GM18519 (cell line): Measurements from ENCODE around the gene CD79B.
"Not testable (repeated sequence)": the region's sequence is repeated elsewhere in the genome, so short reads cannot be mapped to it uniquely, and the experiment has no call there.

ENCODE experiments used
- ATAC-seq: cut with Tn5 transposase; IDR thresholded peaks from one replicate; pipeline ENCODE4 v1.9.1; 2021; ENCODE audit warnings: mild to moderate bottlenecking, moderate library complexity; ENCODE audit not compliant: unreplicated experiment, low FRiP score

CD79B gene

DNA sequence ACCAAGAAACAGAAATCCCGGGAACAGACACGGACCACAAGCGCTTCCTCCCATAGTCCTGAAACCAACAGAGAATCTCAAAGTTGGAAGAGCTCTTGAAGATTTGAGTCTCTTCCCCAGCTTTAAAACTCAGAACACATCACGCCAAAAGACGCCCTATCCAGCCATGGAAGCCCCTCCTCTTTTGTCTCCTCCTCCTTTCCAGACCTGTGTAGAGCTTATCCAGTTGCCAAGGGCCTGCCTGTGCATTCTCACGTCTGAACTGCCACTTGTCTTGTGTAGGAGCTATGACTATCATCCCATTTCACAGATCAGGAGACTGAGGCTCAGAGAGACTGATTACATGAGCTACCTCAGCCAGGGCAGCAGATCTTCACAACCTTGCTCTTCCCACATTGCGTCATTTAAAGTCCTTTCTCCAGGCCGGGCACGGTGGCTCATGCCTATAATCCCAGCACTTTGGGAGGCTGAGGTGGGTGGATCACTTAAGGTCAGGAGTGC is 49.5 kb downstream of the CD79B start:
- ATAC-seq, result not testable (repeated sequence)

DNA sequence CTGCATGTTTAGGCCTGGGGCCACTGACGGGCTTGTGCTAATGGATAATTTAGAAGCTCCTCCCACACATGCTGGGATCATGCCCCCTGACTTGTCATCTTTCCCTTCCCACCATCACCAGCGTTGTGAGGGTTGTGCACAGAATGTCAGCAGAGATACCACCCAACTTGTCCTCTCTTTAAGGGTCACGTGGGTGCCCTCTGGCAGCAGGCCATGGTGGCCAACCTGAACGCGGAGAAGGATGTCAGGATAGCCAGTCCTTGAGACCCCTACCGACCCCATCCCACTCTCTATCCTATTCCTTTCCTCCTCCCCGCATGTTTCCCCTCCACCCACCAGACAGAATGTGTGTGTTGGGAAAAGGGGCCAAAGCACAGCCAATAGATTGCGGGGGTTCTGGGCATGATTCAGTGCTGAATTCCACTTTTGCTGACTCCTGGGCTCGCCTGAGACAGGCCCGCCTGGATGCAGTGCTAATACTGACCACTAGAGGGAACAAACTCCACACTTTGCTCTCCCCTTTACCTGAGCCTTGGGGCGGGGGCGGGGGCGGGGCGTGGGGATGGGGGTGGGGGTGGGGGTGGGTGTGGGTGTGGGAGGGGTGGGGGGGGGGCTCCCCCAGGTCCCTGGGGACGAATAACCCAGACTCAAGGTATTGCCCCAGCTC is 50.1 kb downstream of the CD79B start, which contains the start of gene GH2:
GH2 (minus strand) TSS at position 10 of the 667 bp plus-strand sequence. CDS start 143 bp downstream, outside the sequence.
- peak; percentile 63 for ATAC-seq

DNA sequence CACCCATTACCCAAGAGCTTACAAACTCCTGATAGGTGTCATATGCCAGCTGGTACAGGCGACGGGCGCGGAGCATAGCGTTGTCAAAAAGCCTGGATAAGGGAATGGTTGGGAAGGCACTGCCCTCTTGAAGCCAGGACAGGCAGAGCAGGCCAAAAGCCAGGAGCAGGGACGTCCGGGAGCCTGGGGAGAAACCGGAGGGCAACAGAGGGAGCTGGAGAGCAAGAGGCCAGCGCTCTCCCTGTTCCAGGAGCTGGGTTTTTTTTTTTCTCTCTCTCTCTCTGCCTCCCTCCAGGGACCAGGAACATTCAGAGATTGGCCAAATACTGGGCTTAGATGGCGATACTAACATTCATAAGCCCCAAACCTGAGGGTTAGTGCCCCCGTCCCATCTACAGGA is 50.8 kb downstream of the CD79B start:
- not testable (repeated sequence) for ATAC-seq

DNA sequence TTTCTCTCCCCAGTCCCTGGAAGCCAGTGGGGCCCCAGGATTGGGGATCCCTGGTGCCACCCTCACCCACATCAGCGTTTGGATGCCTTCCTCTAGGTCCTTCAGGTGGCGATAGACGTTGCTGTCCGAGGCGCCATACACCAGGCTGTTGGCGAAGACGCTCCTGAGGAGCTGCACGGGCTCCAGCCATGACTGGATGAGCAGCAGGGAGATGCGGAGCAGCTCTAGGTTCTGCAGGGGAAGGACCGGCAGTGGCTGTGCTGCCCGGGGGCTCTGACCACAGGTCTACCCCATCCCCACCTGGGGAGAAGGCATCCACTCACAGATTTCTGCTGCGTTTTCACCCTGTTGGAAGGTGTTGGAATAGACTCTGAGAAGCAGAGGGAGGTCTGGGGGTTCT is 51.4 kb downstream of the CD79B start:
- no peak for ATAC-seq
